Superior temporal gyrus (tissue), 1 donor: ENCODE results near the gene ZNF501.
A peak's percentile ranks its signal among the peaks of the same experiment; 100 is the strongest.

Experiments
- DNase-seq: peaks from one replicate; pipeline ENCODE4 v3.0.0-alpha.2; 2016; ENCODE audit errors: extremely low spot score

The ZNF501 gene

GRCh38 chr3:44729384-44729910 is at the start of gene ZNF501:
TSS of gene ZNF501 (plus strand) at chr3:44729635. CDS start at chr3:44734422, 4,787 bp downstream.
- DNase-seq: peak; percentile 89

GRCh38 chr3:44680921-44681455 is 48.4 kb upstream of the ZNF501 start:
- no peak for DNase-seq

- no peak for DNase-seq
Observed at GRCh38 chr3:44682182-44682896, 47.1 kb upstream of the ZNF501 start.

GRCh38 chr3:44685128-44685800 is 44.2 kb upstream of the ZNF501 start:
- DNase-seq: peak; percentile 64

- DNase-seq: no peak
Observed at GRCh38 chr3:44687898-44688297, 41.5 kb upstream of the ZNF501 start.

GRCh38 chr3:44712455-44713075 is 16.9 kb upstream of the ZNF501 start, which contains the start of gene ZNF502:
TSS of gene ZNF502 (plus strand) at chr3:44712660. CDS start at chr3:44720262, 7,602 bp downstream.
- peak; percentile 91 for DNase-seq

GRCh38 chr3:44721231-44722102 is 8.0 kb upstream of the ZNF501 start:
- DNase-seq: no peak

- no peak for DNase-seq
Observed at GRCh38 chr3:44722103-44722401, 7.4 kb upstream of the ZNF501 start.

GRCh38 chr3:44734646-44735168 is 5.3 kb downstream of the ZNF501 start:
- no peak for DNase-seq

GRCh38 chr3:44761101-44761423 is 31.6 kb downstream of the ZNF501 start:
- no peak for DNase-seq

GRCh38 chr3:44761424-44762169 is 32.2 kb downstream of the ZNF501 start, which contains the start of the genes KIAA1143 and KIF15:
TSS of gene KIAA1143 (minus strand) at chr3:44761619. CDS start at chr3:44761602, 17 bp downstream.
TSS of gene KIF15 (plus strand) at chr3:44761794. CDS start at chr3:44761866, 72 bp downstream.
- peak; percentile 98 for DNase-seq

- no peak for DNase-seq
Observed at GRCh38 chr3:44762170-44762677, 32.8 kb downstream of the ZNF501 start.

- no peak for DNase-seq
Observed at GRCh38 chr3:44762690-44763089, 33.3 kb downstream of the ZNF501 start.

GRCh38 chr3:44764248-44764647 is 34.8 kb downstream of the ZNF501 start:
- no peak for DNase-seq

GRCh38 chr3:44771424-44772098 is 42.1 kb downstream of the ZNF501 start:
- DNase-seq: no peak

GRCh38 chr3:44772099-44772442 is 42.6 kb downstream of the ZNF501 start:
- no peak for DNase-seq

GRCh38 chr3:44782891-44783290 is 53.5 kb downstream of the ZNF501 start:
- no peak for DNase-seq
